Keratinocyte (primary cell): ENCODE results near the gene PLEKHO2. TPM values are rescaled to one million over a fixed set of nuclear protein-coding genes. Genes with fewer than 3 reads are reported as not detected.

Source experiments
- DNase-seq: peaks from one replicate; pipeline ENCODE4 v3.0.0-alpha.2; 2011; ENCODE audit warnings: low read depth, missing footprints, low spot score
- FAIRE-seq: peaks from 2 replicates; lab custom pipeline; 2011; peaks lifted over from hg19 to GRCh38; lab: Jason Lieb, UNC
- H2AFZ ChIP-seq: 2 replicates; pipeline ENCODE4 v1.6.0; 2012; ENCODE audit warnings: low read length, control low read depth, inconsistent platforms; ENCODE audit not compliant: control insufficient read depth
- H3K27ac ChIP-seq: 2 replicates; pipeline ENCODE4 v1.5.1; 2011; ENCODE audit warnings: low read length; ENCODE audit not compliant: control insufficient read depth, insufficient read depth
- H3K27me3 ChIP-seq: 3 replicates; pipeline ENCODE4 v1.6.0; 2011; ENCODE audit warnings: low read length; ENCODE audit not compliant: control insufficient read depth, insufficient read depth; ENCODE audit errors: extremely low read depth
- H3K36me3 ChIP-seq, 2 experiments: 2 replicates in 1 of 2; 3 replicates in 1 of 2; pipeline ENCODE4 v1.5.1; 2011; ENCODE audit warnings: low read length in 2 of 2, mild to moderate bottlenecking in 1 of 2; ENCODE audit not compliant: control insufficient read depth in 2 of 2, insufficient read depth in 2 of 2; ENCODE audit errors: extremely low read depth in 1 of 2
- H3K4me1 ChIP-seq: 3 replicates; pipeline ENCODE4 v1.5.1; 2011; ENCODE audit warnings: low read length; ENCODE audit not compliant: control insufficient read depth, insufficient read depth; ENCODE audit errors: extremely low read depth
- H3K4me2 ChIP-seq: 3 replicates; pipeline ENCODE4 v1.6.0; 2011; ENCODE audit warnings: low read depth, low read length; ENCODE audit not compliant: control insufficient read depth, insufficient read depth; ENCODE audit errors: extremely low read depth
- H3K4me3 ChIP-seq, 3 experiments: fragments of 200-600 bp in 1 of 3; sonication (generic) in 1 of 3; 2 replicates in 2 of 3; 3 replicates in 1 of 3; pipeline ENCODE4 v1.5.1; 2011 to 2016; ENCODE audit warnings: low read length in 3 of 3, mild to moderate bottlenecking in 3 of 3, control low read depth in 2 of 3, inconsistent platforms in 1 of 3, low read depth in 1 of 3, mixed read lengths in 1 of 3, mixed run types in 1 of 3, moderate library complexity in 1 of 3; ENCODE audit not compliant: control insufficient read depth in 2 of 3, insufficient read depth in 2 of 3; ENCODE audit errors: extremely low read depth in 1 of 3
- H3K79me2 ChIP-seq: 2 replicates; pipeline ENCODE4 v1.6.0; 2012; ENCODE audit warnings: low read length; ENCODE audit not compliant: control insufficient read depth, insufficient read depth
- H3K9ac ChIP-seq: 3 replicates; pipeline ENCODE4 v1.6.0; 2011; ENCODE audit warnings: low read length; ENCODE audit not compliant: control insufficient read depth, insufficient read depth; ENCODE audit errors: extremely low read depth
- H3K9me1 ChIP-seq: 3 replicates; pipeline ENCODE4 v1.6.0; 2011; ENCODE audit warnings: low read length; ENCODE audit not compliant: control insufficient read depth, insufficient read depth; ENCODE audit errors: extremely low read depth
- H3K9me3 ChIP-seq: 2 replicates; pipeline ENCODE4 v1.5.1; 2012; ENCODE audit warnings: low read depth, low read length; ENCODE audit not compliant: control insufficient read depth
- H4K20me1 ChIP-seq: 3 replicates; pipeline ENCODE4 v1.6.0; 2011; ENCODE audit warnings: low read length; ENCODE audit not compliant: control insufficient read depth, insufficient read depth; ENCODE audit errors: extremely low read depth
- CTCF ChIP-seq, 3 experiments: IDR thresholded peaks in 1 of 3; conservative IDR thresholded peaks in 1 of 3; optimal IDR thresholded peaks in 1 of 3; 2 replicates in 2 of 3; 3 replicates in 1 of 3; pipeline versions ENCODE3 to v1.5.1; 2011; ENCODE audit warnings: low read length in 3 of 3, mild to moderate bottlenecking in 3 of 3, moderate library complexity in 2 of 3, control low read depth in 1 of 3, inconsistent platforms in 1 of 3; ENCODE audit not compliant: insufficient read depth in 2 of 3; ENCODE audit errors: extremely low read depth in 1 of 3
- EZH2 ChIP-seq: IDR thresholded peaks from one replicate; pipeline ENCODE4 v1.6.1; 2012; ENCODE audit warnings: inconsistent platforms, mild to moderate bottlenecking, low read length, moderate library complexity
- dilution Hi-C: fragments of 300-500 bp; cut with MboI; formaldehyde crosslinking; loops from one replicate; pipeline ENCODE4 v1.7.0; 2020; ENCODE audit warnings: low sequenced_read_pairs; ENCODE audit not compliant: extremely low pct_ligation_motif_present
- polyA plus RNA-seq, 5 experiments: library from polyadenylated mRNA; depleted of rRNA in 3 of 5; stranded (reverse) in 3 of 5; stranded (forward) in 1 of 5; unstranded in 1 of 5; fragments of >200 nt; gene quantifications; 1 replicate in 1 of 5; 2 replicates in 3 of 5; 3 replicates in 1 of 5; pipeline versions ENCODE4 v1.2.1 to v1.2.3, GENCODE V29; 2011 to 2012; ENCODE audit warnings: missing spikeins in 2 of 5, low read depth in 1 of 5, low replicate concordance in 1 of 5

PLEKHO2 gene
- polyA plus RNA-seq, 1 donor (not counting 4 experiments of a cell fraction or from before 2014, with no cell fraction given), result 8.8 TPM

- TF ChIP-seq CTCF (optimal IDR thresholded peaks at IDR 0.05 in 1 of 3, IDR thresholded peaks at IDR 0.05 in 1 of 3, conservative IDR thresholded peaks at IDR 0.05 in 1 of 3; ENCODE audit: extremely low read depth in 1 of 3, insufficient read depth in 2 of 3, low read length in 3 of 3), result no peak
- H3K4me2 ChIP-seq, result no peak overlapping the region
- no peak overlapping the region for H3K4me3 ChIP-seq
- no peak overlapping the region for H3K9ac ChIP-seq
- H3K9me3 ChIP-seq, result no peaks in the 10 kb centered on the region
- H3K27ac ChIP-seq, result no peak overlapping the region
- H3K4me1 ChIP-seq, result peaks cover 62% of the 10 kb centered on the region
- peaks cover 10 to 35% of the 10 kb centered on the region in 2 experiments for H3K36me3 ChIP-seq
- DNase-seq (no peak), FAIRE-seq (no peak)
- no peaks in the 10 kb centered on the region for H3K27me3 ChIP-seq
- H2AFZ ChIP-seq, result no peak overlapping the region
- peaks cover 10% of the 10 kb centered on the region for H3K9me1 ChIP-seq
- peaks cover 53% of the 10 kb centered on the region for H3K79me2 ChIP-seq
- dilution Hi-C loops, result no loop called here
- H4K20me1 ChIP-seq, result no peaks in the 10 kb centered on the region
These were observed 12.8 kb downstream of the PLEKHO2 start for GRCh38 chr15:64854526-64854925.

- Histone ChIP-seq H3K27me3 (no peaks in the 10 kb centered on the region), H2AFZ (no peak overlapping the region), H3K9me1 (peaks cover 12% of the 10 kb centered on the region), H4K20me1 (no peaks in the 10 kb centered on the region), H3K9me3 (no peaks in the 10 kb centered on the region), H3K4me1 (peaks cover 57% of the 10 kb centered on the region), H3K36me3 (peaks cover 14 to 42% of the 10 kb centered on the region in 2 experiments), H3K4me3 (no peak overlapping the region), H3K4me2 (peak overlapping the region; percentile 52), H3K79me2 (peaks cover 53% of the 10 kb centered on the region), H3K9ac (peak overlapping the region; percentile 39), H3K27ac (peak overlapping the region; percentile 30)
- dilution Hi-C loops, result no loop called here
- TF ChIP-seq CTCF (optimal IDR thresholded peaks at IDR 0.05 in 1 of 3, IDR thresholded peaks at IDR 0.05 in 1 of 3, conservative IDR thresholded peaks at IDR 0.05 in 1 of 3; ENCODE audit: extremely low read depth in 1 of 3, insufficient read depth in 2 of 3, low read length in 3 of 3), result no peak
- no peak for TF ChIP-seq EZH2
- DNase-seq (no peak), FAIRE-seq (peak; percentile 93)
These were observed 13.7 kb downstream of the PLEKHO2 start for GRCh38 chr15:64855205-64855975.
